H1 (cell line): ENCODE results near the gene AGER. TPM values are rescaled to one million over a fixed set of nuclear protein-coding genes. Genes with fewer than 3 reads are reported as not detected.

Experiments
- CTCF ChIA-PET: fragments of 300-600 bp; sonication (Branson Sonifier 250); formaldehyde crosslinking; loops from one replicate; lab custom pipeline; 2021; ENCODE audit not compliant: partially characterized antibody; lab: Charles Lee
- POLR2A ChIA-PET: fragments of 300-600 bp; sonication (Branson Sonifier 250); formaldehyde crosslinking; loops from one replicate; lab custom pipeline; 2021; ENCODE audit warnings: inconsistent platforms; ENCODE audit not compliant: partially characterized antibody; lab: Charles Lee
- DNase-seq, 2 experiments: peaks; one replicate each; pipeline versions ENCODE4 v3.0.0 to v3.0.0-alpha.2; 2010 to 2022; ENCODE audit warnings: low spot score in 2 of 2, low read depth in 1 of 2, mixed read lengths in 1 of 2
- FAIRE-seq: peaks from 2 replicates; lab custom pipeline; 2011; peaks lifted over from hg19 to GRCh38; lab: Jason Lieb, UNC
- H2AFZ ChIP-seq: 2 replicates; pipeline ENCODE4 v1.8.1; 2012; ENCODE audit warnings: low read length, inconsistent platforms
- H2AK5ac ChIP-seq: 2 replicates; pipeline ENCODE4 v1.6.1; 2013; ENCODE audit warnings: low read depth, low read length
- H2BK120ac ChIP-seq: replicated peaks from 2 replicates; pipeline ENCODE3; 2013; ENCODE audit warnings: low read depth, low read length, inconsistent platforms
- H2BK12ac ChIP-seq: 2 replicates; pipeline ENCODE4 v1.6.1; 2013; ENCODE audit warnings: low read depth, low read length
- H2BK15ac ChIP-seq: 2 replicates; pipeline ENCODE4 v1.6.1; 2013; ENCODE audit warnings: low read length
- H2BK20ac ChIP-seq: 2 replicates; pipeline ENCODE4 v1.6.1; 2013; ENCODE audit warnings: low read length
- H2BK5ac ChIP-seq: 2 replicates; pipeline ENCODE4 v1.6.1; 2013; ENCODE audit warnings: low read depth, low read length
- H3K14ac ChIP-seq: 2 replicates; pipeline ENCODE4 v1.6.1; 2013; ENCODE audit warnings: inconsistent platforms; ENCODE audit not compliant: insufficient read length
- H3K18ac ChIP-seq: 2 replicates; pipeline ENCODE4 v1.6.1; 2013; ENCODE audit warnings: low read length; ENCODE audit errors: extremely low read depth
- H3K23ac ChIP-seq: 2 replicates; pipeline ENCODE4 v1.6.1; 2013; ENCODE audit warnings: inconsistent platforms; ENCODE audit not compliant: insufficient read length
- H3K23me2 ChIP-seq: 2 replicates; pipeline ENCODE4 v1.6.1; 2013; ENCODE audit warnings: low read depth, low read length
- H3K27ac ChIP-seq: 2 replicates; pipeline ENCODE4 v1.6.1; 2011; ENCODE audit warnings: low read depth, low read length, inconsistent platforms
- H3K27me3 ChIP-seq, 4 experiments: replicated peaks in 1 of 4; 1 replicate in 1 of 4; 2 replicates in 3 of 4; pipeline versions ENCODE4 v1.6.1 to v1.8.1; 2011 to 2013; ENCODE audit warnings: low read length in 3 of 4, mild to moderate bottlenecking in 3 of 4, inconsistent platforms in 2 of 4, mixed read lengths in 2 of 4, moderate library complexity in 1 of 4; ENCODE audit not compliant: control insufficient read depth in 3 of 4, insufficient read depth in 3 of 4; ENCODE audit errors: extremely low read depth in 1 of 4
- H3K36me3 ChIP-seq, 4 experiments: 2 replicates each; pipeline versions ENCODE4 v1.6.1 to v1.8.1; 2011 to 2013; ENCODE audit warnings: mild to moderate bottlenecking in 4 of 4, low read length in 3 of 4, moderate library complexity in 2 of 4, control low read depth in 1 of 4, inconsistent platforms in 1 of 4; ENCODE audit not compliant: insufficient read depth in 4 of 4, control insufficient read depth in 2 of 4
- H3K4ac ChIP-seq: replicated peaks from 2 replicates; pipeline ENCODE3; 2013; ENCODE audit warnings: low read length, low read depth, mixed read lengths, inconsistent platforms; ENCODE audit not compliant: insufficient read length
- H3K4me1 ChIP-seq, 4 experiments: replicated peaks in 1 of 4; 1 replicate in 1 of 4; 2 replicates in 3 of 4; pipeline versions ENCODE4 v1.6.1 to v1.8.1; 2011 to 2013; ENCODE audit warnings: low read length in 3 of 4, inconsistent platforms in 2 of 4, mixed read lengths in 1 of 4; ENCODE audit not compliant: insufficient read depth in 4 of 4, control insufficient read depth in 3 of 4
- H3K4me2 ChIP-seq, 2 experiments: 2 replicates each; pipeline versions ENCODE4 v1.6.1 to v1.8.1; 2011 to 2013; ENCODE audit warnings: low read depth in 2 of 2, low read length in 2 of 2, control low read depth in 1 of 2, inconsistent platforms in 1 of 2, mild to moderate bottlenecking in 1 of 2; ENCODE audit not compliant: insufficient read depth in 1 of 2
- H3K4me3 ChIP-seq, 4 experiments: fragments of 200-600, 300-600 bp in 1 of 4; sonication (generic), shearing (Covaris generic), sonication (Bioruptor Twin) in 1 of 4; 2 replicates each; pipeline versions ENCODE4 v1.5.1 to v1.8.1; 2011 to 2016; ENCODE audit warnings: low read length in 4 of 4, low read depth in 3 of 4, control low read depth in 2 of 4, inconsistent platforms in 2 of 4, mild to moderate bottlenecking in 2 of 4, mixed read lengths in 1 of 4, moderate library complexity in 1 of 4; ENCODE audit not compliant: insufficient read depth in 2 of 4; ENCODE audit errors: extremely low read depth in 1 of 4
- H3K56ac ChIP-seq: replicated peaks from 2 replicates; pipeline ENCODE3; 2013; ENCODE audit warnings: low read depth, mild to moderate bottlenecking, mixed read lengths, low read length, inconsistent platforms; ENCODE audit not compliant: insufficient read length
- H3K79me1 ChIP-seq: 2 replicates; pipeline ENCODE4 v1.6.1; 2013; ENCODE audit warnings: low read depth, low read length, control low read depth
- H3K79me2 ChIP-seq, 2 experiments: 2 replicates each; pipeline versions ENCODE4 v1.6.1 to v1.8.1; 2012 to 2013; ENCODE audit warnings: low read length in 2 of 2, mild to moderate bottlenecking in 2 of 2, inconsistent platforms in 1 of 2; ENCODE audit not compliant: insufficient read depth in 2 of 2, control insufficient read depth in 1 of 2
- H3K9ac ChIP-seq, 4 experiments: replicated peaks in 1 of 4; 1 replicate in 1 of 4; 2 replicates in 3 of 4; pipeline versions ENCODE4 v1.6.1 to v1.8.1; 2011 to 2013; ENCODE audit warnings: low read depth in 3 of 4, low read length in 3 of 4, control low read depth in 2 of 4, mild to moderate bottlenecking in 2 of 4, moderate library complexity in 2 of 4, inconsistent platforms in 1 of 4; ENCODE audit errors: extremely low read depth in 1 of 4
- H3K9me3 ChIP-seq, 2 experiments: 2 replicates each; pipeline versions ENCODE4 v1.6.1 to v1.8.1; 2012 to 2013; ENCODE audit warnings: mild to moderate bottlenecking in 2 of 2, moderate library complexity in 2 of 2, control low read depth in 1 of 2, inconsistent platforms in 1 of 2, low read depth in 1 of 2, low read length in 1 of 2, mixed read lengths in 1 of 2; ENCODE audit not compliant: insufficient read depth in 2 of 2
- H4K20me1 ChIP-seq, 2 experiments: replicated peaks in 1 of 2; 2 replicates each; pipeline versions ENCODE3 to v1.8.1; 2011 to 2013; ENCODE audit warnings: inconsistent platforms in 2 of 2, low read length in 2 of 2, mild to moderate bottlenecking in 1 of 2; ENCODE audit not compliant: insufficient read depth in 2 of 2, control insufficient read depth in 1 of 2
- H4K5ac ChIP-seq: 2 replicates; pipeline ENCODE4 v1.6.1; 2013; ENCODE audit warnings: low read length, low read depth, mixed read lengths, inconsistent platforms; ENCODE audit not compliant: insufficient read length
- H4K8ac ChIP-seq: 2 replicates; pipeline ENCODE4 v1.8.0; 2013; ENCODE audit warnings: mild to moderate bottlenecking, moderate library complexity, low read length, inconsistent platforms; ENCODE audit not compliant: insufficient read depth; ENCODE audit errors: extremely low read depth
- H4K91ac ChIP-seq: replicated peaks from 2 replicates; pipeline ENCODE3; 2013; ENCODE audit warnings: low read length, mixed read lengths, inconsistent platforms; ENCODE audit not compliant: insufficient read length
- ASH2L ChIP-seq: fragments of 200-600, 300-600 bp; sonication (generic); IDR thresholded peaks from one replicate; pipeline ENCODE4 v1.7.1; 2017; ENCODE audit warnings: low read length
- GABPA ChIP-seq: IDR thresholded peaks from 2 replicates; pipeline ENCODE4 v1.6.1; 2011; ENCODE audit warnings: mild to moderate bottlenecking, low read length, moderate library complexity, borderline replicate concordance; ENCODE audit not compliant: insufficient read depth
- JUN ChIP-seq: IDR thresholded peaks from 2 replicates; pipeline ENCODE4 v1.6.1; 2011; ENCODE audit warnings: low read depth, mild to moderate bottlenecking, improper control_type of control experiment, low read length
- JUND ChIP-seq: IDR thresholded peaks from 2 replicates; pipeline ENCODE4 v1.6.1; 2011; ENCODE audit warnings: mild to moderate bottlenecking, improper control_type of control experiment, low read length
- KDM5A ChIP-seq: fragments of 200-600 bp; IDR thresholded peaks from 2 replicates; pipeline ENCODE4 v1.7.1; 2012; ENCODE audit warnings: mild to moderate bottlenecking, low read length, inconsistent platforms, mixed read lengths
- POLR2A ChIP-seq, 2 experiments: IDR thresholded peaks; 1 replicate in 1 of 2; 2 replicates in 1 of 2; pipeline ENCODE4 v1.6.1; 2011; ENCODE audit warnings: low read depth in 2 of 2, low read length in 2 of 2, mild to moderate bottlenecking in 2 of 2; ENCODE audit errors: control extremely low read depth in 1 of 2
- POLR2AphosphoS5 ChIP-seq: IDR thresholded peaks from 2 replicates; pipeline ENCODE4 v1.6.1; 2011; ENCODE audit warnings: low read depth, low read length
- SAP30 ChIP-seq: fragments of 300-600 bp; sonication (generic); IDR thresholded peaks from 2 replicates; pipeline ENCODE4 v1.7.1; 2012; ENCODE audit warnings: low read length, moderate library complexity, mild to moderate bottlenecking, inconsistent platforms; ENCODE audit not compliant: insufficient read depth, insufficient replicate concordance
- SRF ChIP-seq: IDR thresholded peaks from 2 replicates; pipeline ENCODE4 v1.6.1; 2011; ENCODE audit warnings: mild to moderate bottlenecking, low read depth, low read length, moderate library complexity
- SUZ12 ChIP-seq: fragments of 200-600 bp; sonication (generic); IDR thresholded peaks from 2 replicates; pipeline ENCODE4 v1.6.1; 2012; ENCODE audit warnings: mild to moderate bottlenecking, inconsistent platforms, low read length, moderate library complexity, mixed read lengths
- TAF1 ChIP-seq: IDR thresholded peaks from 2 replicates; pipeline ENCODE4 v1.6.1; 2011; ENCODE audit warnings: mild to moderate bottlenecking, low read depth, low read length
- TEAD4 ChIP-seq: IDR thresholded peaks from 2 replicates; pipeline ENCODE4 v1.6.1; 2012; ENCODE audit warnings: low read depth, low read length, inconsistent platforms, mixed read lengths
- ZNF274 ChIP-seq: IDR thresholded peaks from 2 replicates; pipeline ENCODE4 v1.7.0; 2012; ENCODE audit warnings: low read length, borderline replicate concordance; ENCODE audit errors: extremely low read depth
- WGBS, 2 experiments: shearing (Covaris generic) in 1 of 2; methylation state at CpG; one replicate each; pipeline versions ENCODE4 v1.1.6 to v1.1.7; 2013 to 2015; ENCODE audit warnings: low lambda C conversion rate in 2 of 2, mixed read lengths in 2 of 2, inconsistent platforms in 1 of 2, low coverage in 1 of 2, missing lambda C conversion rate in 1 of 2; ENCODE audit not compliant: insufficient replicate concordance in 2 of 2, insufficient coverage in 1 of 2, insufficient read length in 1 of 2; ENCODE audit errors: extremely low coverage in 1 of 2, missing lambda C conversion rate in 1 of 2; 5-methylcytosine and 5-hydroxymethylcytosine counted together
- polyA plus RNA-seq, 7 experiments: library from polyadenylated mRNA; depleted of rRNA in 3 of 7; stranded (reverse) in 5 of 7; unstranded in 2 of 7; fragments of >200 nt in 5 of 7; fragments of 200-250 nt in 2 of 7; gene quantifications; 1 replicate in 5 of 7; 2 replicates in 1 of 7; 4 replicates in 1 of 7; pipeline versions ENCODE4 v1.2.1 to v1.2.3, GENCODE V29; 2011 to 2013; ENCODE audit warnings: missing spikeins in 2 of 7, mixed read lengths in 2 of 7
- total RNA-seq: library from RNA; stranded (reverse); fragmentation: NEBNext Ultra II Directional; extraction: Animal tissue kit (Norgen Biotek cat#: 25700); gene quantifications from 2 replicates; pipeline ENCODE4 v1.2.1, GENCODE V29; 2021

AGER gene
- total and polyA plus RNA-seq, 2 of the 8 experiments (the other 6 are each of a cell fraction or from before 2014, with no cell fraction given) = 3.8 to 10.9 TPM

- H3K4ac ChIP-seq = no peak overlapping the region
- H3K56ac ChIP-seq = no peak overlapping the region
- H4K5ac ChIP-seq = no peak overlapping the region
- H3K18ac ChIP-seq = peak overlapping the region; percentile 32; the same call in 1 of the 2 replicates
- H3K79me2 ChIP-seq = no peaks in the 10 kb centered on the region
- H3K14ac ChIP-seq = no peak overlapping the region
- no peaks in the 10 kb centered on the region for H3K9me3 ChIP-seq
- no peaks in the 10 kb centered on the region for H3K36me3 ChIP-seq
- H3K79me1 ChIP-seq = no peaks in the 10 kb centered on the region
- no peak overlapping the region for H2BK120ac ChIP-seq
- peak overlapping the region; percentile 85; the same call in 1 of the 2 replicates for H4K8ac ChIP-seq
- DNase-seq (peak; percentile 72 to 90), FAIRE-seq (no peak)
- peaks cover 18% of the 10 kb centered on the region for H3K23me2 ChIP-seq
- H2BK12ac ChIP-seq = no peak overlapping the region
- H2BK5ac ChIP-seq = no peak overlapping the region
- peak overlapping the region; percentile 51 to 76 (median 70) for H3K4me3 ChIP-seq
- WGBS, 2 experiments = 5% methylated on average over 39 of the region's 39 CpGs; no CpG with 5 or more reads in 1 of the 2 experiments
- POLR2A ChIA-PET = interaction anchor here (0.8 to 9.2 kb wide), 11 partner anchors 10 to 822 kb away, joined by 3 to 70 read pairs (median 4); partner anchors contain the start of genes AGPAT1, ATF6B, FKBPL and PBX2
- H4K20me1 ChIP-seq = no peaks in the 10 kb centered on the region
- peak overlapping the region; percentile 94 to 100 for H3K4me2 ChIP-seq
- H2BK15ac ChIP-seq = no peak overlapping the region
- peaks cover 10 to 33% (median 16%) of the 10 kb centered on the region in 4 experiments for H3K4me1 ChIP-seq
- peaks cover 4 to 41% (median 37%) of the 10 kb centered on the region in 4 experiments for H3K27me3 ChIP-seq
- no peak overlapping the region for H3K23ac ChIP-seq
- peak overlapping the region in 1 of 4 experiments; percentile 26; a peak in 2 of 7 replicates for H3K9ac ChIP-seq
- H2BK20ac ChIP-seq = no peak overlapping the region
- H3K27ac ChIP-seq = no peak overlapping the region
- CTCF ChIA-PET = interaction anchor here (0.7 to 4.7 kb wide), 17 partner anchors 10 to 265 kb away, joined by 3 to 23 read pairs (median 5); partner anchors contain the start of genes ATF6B, GPSM3 and PBX2
- H2AK5ac ChIP-seq = no peak overlapping the region
- H2AFZ ChIP-seq = peak overlapping the region; percentile 67; the same call in 1 of the 2 replicates
- H4K91ac ChIP-seq = no peak overlapping the region
- peak; percentile 69; the same call in 1 of the 2 replicates for TF ChIP-seq TAF1
- no peak for TF ChIP-seq SRF
- TF ChIP-seq ASH2L = peak; percentile 47
- 0 out of 2 replicates have a peak, but pooled peaks have one; percentile 4 for TF ChIP-seq JUND
- no peak for TF ChIP-seq POLR2AphosphoS5
- TF ChIP-seq KDM5A = no peak
- no peak for TF ChIP-seq POLR2A (IDR thresholded peaks at IDR 0.05; ENCODE audit: control extremely low read depth in 1 of 2, low read depth in 2 of 2, low read length in 2 of 2)
- TF ChIP-seq SAP30 = no peak
- TF ChIP-seq GABPA = no peak
- TF ChIP-seq SUZ12 = no peak
- TF ChIP-seq TEAD4 = no peak
- TF ChIP-seq JUN = no peak
- TF ChIP-seq ZNF274 = no peak
These were observed 35.6 kb downstream of the AGER start for GRCh38 chr6:32148289-32149091.
